IPS DF 4.7 (cell line): ENCODE measurements around the gene REV3L.
A peak's percentile ranks its signal among the peaks of the same experiment; 100 is the strongest.
"Not testable (repeated sequence)": the region's sequence is repeated elsewhere in the genome, so short reads cannot be mapped to it uniquely, and the experiment has no call there.

ENCODE experiments used
- DNase-seq: peaks from one replicate; pipeline ENCODE4 v3.0.0-alpha.2; 2013; ENCODE audit warnings: low spot score; ENCODE audit errors: extremely low read depth

The REV3L gene

DNA sequence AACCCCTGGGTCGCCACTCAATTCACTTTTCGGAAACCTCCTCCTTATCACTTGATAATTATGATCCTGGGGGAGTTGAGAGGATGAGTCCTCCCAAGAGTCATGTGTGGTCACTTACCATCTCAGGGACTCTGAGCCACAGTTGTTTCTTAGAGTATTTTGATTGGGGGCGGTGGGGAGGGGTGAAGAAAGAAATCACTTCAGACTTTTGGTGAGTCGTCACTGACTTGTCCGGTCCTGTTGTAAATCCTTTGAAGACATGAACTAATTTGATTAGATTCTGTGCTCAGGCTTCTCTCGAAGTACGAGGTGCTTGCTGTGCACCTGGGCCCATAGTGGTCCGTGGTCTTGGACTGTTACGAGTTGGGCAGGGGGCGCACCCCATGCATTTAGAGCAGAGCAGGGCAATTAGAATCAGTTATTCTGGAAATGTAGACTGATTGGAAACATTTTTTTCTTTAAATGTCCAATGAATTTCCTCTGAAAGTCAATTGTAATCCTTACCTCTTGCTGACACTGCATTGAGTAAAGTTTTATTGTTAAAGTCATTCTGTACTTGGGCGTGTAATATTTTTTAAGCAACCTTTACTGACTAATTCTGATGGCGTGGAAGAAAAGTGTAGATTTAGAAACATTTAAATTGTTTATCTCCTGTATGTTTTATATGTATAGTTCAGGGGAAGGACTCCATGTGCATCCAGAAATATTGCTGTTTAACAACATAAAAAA, 222.3 kb downstream of the REV3L start:
- no peak for DNase-seq

GRCh38 chr6:111259089-111259831, 223.8 kb downstream of the REV3L start:
- DNase-seq: peak; percentile 99

DNA sequence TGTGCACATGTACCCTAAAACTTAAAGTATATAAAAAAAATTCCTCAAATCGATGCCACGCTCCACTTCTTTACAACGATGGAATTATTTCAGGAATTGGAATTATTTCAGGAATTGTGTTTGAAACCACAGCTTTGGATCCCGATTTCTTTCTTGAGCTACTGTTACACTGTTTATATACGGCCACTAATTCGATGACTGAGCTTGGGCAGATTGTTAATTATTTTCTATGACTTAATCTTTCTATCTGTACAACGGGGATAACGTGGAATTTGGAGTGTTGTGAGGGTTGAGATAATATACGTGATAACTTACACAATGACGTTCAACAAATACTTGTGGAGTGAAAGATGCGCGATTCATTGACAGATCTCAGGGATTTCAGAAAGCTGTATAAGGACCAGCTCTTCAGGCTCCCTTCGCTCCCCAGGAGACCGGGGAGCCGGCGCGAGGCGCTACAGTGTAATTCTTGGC, 224.4 kb downstream of the REV3L start:
- no peak for DNase-seq

- DNase-seq: no peak
Measured at GRCh38 chr6:111258010-111258409, 225.0 kb downstream of the REV3L start.

DNA sequence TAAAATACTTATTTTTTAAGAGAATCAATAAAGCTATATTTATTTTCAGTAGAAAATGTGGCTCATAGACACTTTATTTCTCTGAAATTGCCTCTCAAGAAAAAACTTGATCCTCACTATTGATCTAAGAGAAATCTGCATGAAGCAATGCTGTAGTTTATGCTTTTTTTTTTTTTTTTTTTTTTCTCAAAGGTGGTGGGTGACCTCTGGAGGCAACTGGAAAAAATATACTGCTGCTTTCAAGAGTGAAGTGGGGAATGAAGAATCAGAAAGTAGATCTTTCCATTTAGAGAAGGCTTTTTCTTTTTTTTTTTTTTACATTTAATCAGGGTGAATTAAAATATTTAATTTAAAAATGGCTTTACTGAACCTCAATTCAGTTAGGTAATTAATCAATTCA, 226.4 kb downstream of the REV3L start:
- no peak for DNase-seq

GRCh38 chr6:111255838-111256237, 227.2 kb downstream of the REV3L start:
- not testable (repeated sequence) for DNase-seq

DNA sequence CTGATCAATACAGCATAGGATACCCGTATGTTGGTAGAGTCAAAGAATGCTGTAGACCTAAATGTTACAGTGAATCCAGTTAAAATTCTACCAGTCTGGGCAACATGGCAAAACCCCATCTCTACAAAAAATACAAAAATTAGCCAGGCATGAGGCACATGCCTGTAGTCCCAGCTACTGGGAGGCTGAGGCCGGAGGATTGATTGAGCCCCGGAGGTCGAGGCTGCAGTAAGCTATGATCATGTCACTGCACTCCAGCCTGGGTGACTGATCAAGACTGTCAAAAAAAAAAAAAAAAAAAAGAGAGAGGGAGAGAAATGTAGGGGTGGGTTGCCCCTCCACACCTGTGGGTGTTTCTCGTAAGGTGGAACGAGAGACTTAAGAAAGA, 228.2 kb downstream of the REV3L start:
- no peak for DNase-seq

GRCh38 chr6:111254004-111254778, 228.8 kb downstream of the REV3L start:
- DNase-seq: peak; percentile 87

DNA sequence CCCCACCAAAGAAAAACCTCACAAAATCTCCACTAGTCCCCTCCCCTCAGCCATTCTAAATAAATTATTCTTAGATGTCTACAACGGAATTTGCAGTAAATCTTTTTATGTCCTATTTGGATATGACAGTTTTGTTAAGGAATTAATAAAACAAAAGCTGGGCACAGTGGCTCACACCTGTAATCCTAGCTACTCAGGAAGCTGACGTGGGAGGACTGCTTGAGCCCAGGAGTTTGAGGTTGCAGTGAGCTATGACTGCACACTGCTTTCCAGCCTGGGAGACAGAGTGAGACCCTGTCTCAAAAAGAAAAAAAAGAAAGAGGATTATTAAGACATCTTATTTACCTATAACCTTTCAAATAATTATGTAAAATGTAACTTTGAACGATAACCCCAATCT, 230.3 kb downstream of the REV3L start:
- DNase-seq: no peak

DNA sequence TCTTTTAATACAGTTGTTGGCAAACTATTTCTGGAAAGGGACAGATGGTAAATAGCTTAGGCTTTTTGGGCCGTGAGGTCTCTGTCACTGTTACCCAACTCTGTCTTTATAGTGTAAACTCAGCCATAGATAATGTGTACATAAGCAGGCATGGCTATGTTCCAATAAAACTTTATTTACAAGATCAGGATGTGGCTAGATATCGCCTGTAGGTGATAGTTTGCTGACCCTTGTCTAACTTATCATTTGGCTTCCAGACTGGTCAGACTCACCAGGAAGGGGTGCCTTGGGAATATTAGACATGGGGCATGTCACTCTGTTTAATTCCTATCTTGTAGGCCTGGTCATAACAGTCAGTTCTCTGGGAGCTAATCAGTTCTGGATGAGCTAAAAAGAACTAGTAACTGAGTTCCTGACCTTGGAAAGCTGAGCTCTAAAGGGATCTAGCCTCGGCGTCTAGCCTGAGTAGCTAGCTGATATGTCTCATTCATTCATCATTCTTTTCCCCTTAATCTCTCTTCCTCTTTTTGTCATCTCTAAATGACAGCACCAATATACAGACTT, 232.1 kb downstream of the REV3L start:
- DNase-seq: no peak
